Astrocyte (in vitro differentiated cells and primary cell): ENCODE measurements around the gene F10. TPM values are rescaled to one million over a fixed set of nuclear protein-coding genes. Genes with fewer than 3 reads are reported as not detected.

Source experiments
- DNase-seq: peaks from one replicate; pipeline ENCODE4 v3.0.0-alpha.2; 2010; ENCODE audit warnings: low read depth
- FAIRE-seq: peaks from 2 replicates; lab custom pipeline; 2011; peaks lifted over from hg19 to GRCh38; lab: Jason Lieb, UNC
- H2AFZ ChIP-seq: 2 replicates; pipeline ENCODE4 v1.6.0; 2012; ENCODE audit warnings: low read depth, low read length, inconsistent platforms
- H3K27ac ChIP-seq: 2 replicates; pipeline ENCODE4 v1.5.1; 2011; ENCODE audit warnings: low read depth, low read length, inconsistent platforms
- H3K27me3 ChIP-seq: 2 replicates; pipeline ENCODE4 v1.6.0; 2011; ENCODE audit warnings: low read length, inconsistent platforms; ENCODE audit not compliant: insufficient read depth
- H3K36me3 ChIP-seq: 2 replicates; pipeline ENCODE4 v1.5.1; 2011; ENCODE audit warnings: low read length, inconsistent platforms; ENCODE audit not compliant: insufficient read depth
- H3K4me1 ChIP-seq: 2 replicates; pipeline ENCODE4 v1.5.1; 2011; ENCODE audit warnings: low read length, inconsistent platforms; ENCODE audit not compliant: insufficient read depth
- H3K4me2 ChIP-seq: 2 replicates; pipeline ENCODE4 v1.6.0; 2012; ENCODE audit warnings: low read length, inconsistent platforms
- H3K4me3 ChIP-seq: 2 replicates; pipeline ENCODE4 v1.5.1; 2011; ENCODE audit warnings: low read depth, mild to moderate bottlenecking, low read length, inconsistent platforms; ENCODE audit not compliant: insufficient read depth
- H3K79me2 ChIP-seq: 2 replicates; pipeline ENCODE4 v1.6.0; 2012; ENCODE audit warnings: mild to moderate bottlenecking, low read length, inconsistent platforms; ENCODE audit not compliant: insufficient read depth
- H3K9ac ChIP-seq: 2 replicates; pipeline ENCODE4 v1.6.0; 2012; ENCODE audit warnings: mild to moderate bottlenecking, low read length, inconsistent platforms
- H3K9me3 ChIP-seq: 2 replicates; pipeline ENCODE4 v1.5.1; 2012; ENCODE audit warnings: low read depth, mild to moderate bottlenecking, low read length, inconsistent platforms; ENCODE audit not compliant: insufficient read depth
- H4K20me1 ChIP-seq: 2 replicates; pipeline ENCODE4 v1.6.0; 2012; ENCODE audit warnings: low read length, inconsistent platforms; ENCODE audit not compliant: insufficient read depth
- H3K27ac Mint-ChIP-seq: one replicate; pipeline ENCODE4 v1.8.0; 2021; ENCODE audit warnings: mild to moderate bottlenecking, mixed read lengths; ENCODE audit not compliant: unreplicated experiment
- H3K27me3 Mint-ChIP-seq: one replicate; pipeline ENCODE4 v1.8.0; 2021; ENCODE audit warnings: low read depth, mixed read lengths; ENCODE audit not compliant: unreplicated experiment
- H3K36me3 Mint-ChIP-seq: one replicate; pipeline ENCODE4 v1.8.0; 2021; ENCODE audit warnings: low read depth, mixed read lengths; ENCODE audit not compliant: unreplicated experiment
- H3K4me1 Mint-ChIP-seq: one replicate; pipeline ENCODE4 v1.8.0; 2021; ENCODE audit warnings: low read depth, mixed read lengths; ENCODE audit not compliant: unreplicated experiment
- H3K4me3 Mint-ChIP-seq: one replicate; pipeline ENCODE4 v1.8.0; 2021; ENCODE audit warnings: mild to moderate bottlenecking, moderate library complexity, mixed read lengths; ENCODE audit not compliant: unreplicated experiment
- H3K9me3 Mint-ChIP-seq: one replicate; pipeline ENCODE4 v1.8.0; 2021; ENCODE audit warnings: mild to moderate bottlenecking, mixed read lengths; ENCODE audit not compliant: unreplicated experiment
- CTCF ChIP-seq: IDR thresholded peaks from 2 replicates; pipeline ENCODE4 v1.5.1; 2011; ENCODE audit warnings: low read depth, mild to moderate bottlenecking, inconsistent platforms, low read length, moderate library complexity; ENCODE audit not compliant: insufficient read depth
- EZH2 ChIP-seq: IDR thresholded peaks from 2 replicates; pipeline ENCODE4 v1.6.1; 2012; ENCODE audit warnings: mild to moderate bottlenecking, low read length, inconsistent platforms; ENCODE audit not compliant: insufficient read depth
- total RNA-seq: library from RNA; stranded (reverse); gene quantifications from 2 replicates; pipeline ENCODE4 v1.2.1, GENCODE V29; 2021

Gene F10
- total RNA-seq, 1 donor from 2014 or later, result 0.45 TPM

- Histone ChIP-seq H3K4me3 (no peak overlapping the region), H3K4me1 (no peaks in the 10 kb centered on the region), H3K79me2 (no peaks in the 10 kb centered on the region), H3K4me2 (no peak overlapping the region), H3K27me3 (no peaks in the 10 kb centered on the region), H3K9me3 (no peaks in the 10 kb centered on the region), H3K9ac (no peak overlapping the region), H2AFZ (no peak overlapping the region), H3K36me3 (no peaks in the 10 kb centered on the region), H4K20me1 (no peaks in the 10 kb centered on the region), H3K27ac (no peak overlapping the region)
- Mint-ChIP-seq H3K4me3 (no peak overlapping the region), H3K9me3 (no peaks in the 10 kb centered on the region), H3K4me1 (no peaks in the 10 kb centered on the region), H3K27me3 (peaks cover 24% of the 10 kb centered on the region), H3K36me3 (no peaks in the 10 kb centered on the region), H3K27ac (no peak overlapping the region)
- FAIRE-seq (no peak), DNase-seq (no peak)
- no peak for TF ChIP-seq EZH2
- TF ChIP-seq CTCF, result no peak
These were observed 37.6 kb upstream of the F10 start for GRCh38 chr13:113084943-113085540.

GRCh38 chr13:113086031-113086750, 36.4 kb upstream of the F10 start:
- Histone ChIP-seq H2AFZ (no peak overlapping the region), H3K27ac (no peak overlapping the region), H3K4me3 (no peak overlapping the region), H3K79me2 (no peaks in the 10 kb centered on the region), H3K27me3 (no peaks in the 10 kb centered on the region), H3K36me3 (no peaks in the 10 kb centered on the region), H3K4me1 (no peaks in the 10 kb centered on the region), H3K9me3 (no peaks in the 10 kb centered on the region), H4K20me1 (no peaks in the 10 kb centered on the region), H3K4me2 (no peak overlapping the region), H3K9ac (no peak overlapping the region)
- Mint-ChIP-seq H3K36me3 (no peaks in the 10 kb centered on the region), H3K4me3 (no peak overlapping the region), H3K27ac (no peak overlapping the region), H3K4me1 (no peaks in the 10 kb centered on the region), H3K9me3 (no peaks in the 10 kb centered on the region), H3K27me3 (peaks cover 34% of the 10 kb centered on the region)
- TF ChIP-seq CTCF, result no peak
- TF ChIP-seq EZH2, result no peak
- no peak for DNase-seq
- no peak for FAIRE-seq
